Stimulated activated CD4-positive, alpha-beta T cell treated with anti-CD3 and anti-CD28 coated beads, Interleukin-4, amount 100 ng/mL, for 4 hours (primary cell): ENCODE measurements around the gene F8.

ENCODE experiments used
- DNase-seq, 2 experiments: peaks; one replicate each; pipeline ENCODE4 v3.0.0-alpha.2; 2020

F8 gene

GRCh38 chrX:155022585-155022984 is at the start of gene F8:
Gene F8, minus strand, starts transcription at chrX:155022723. Its CDS starts 171 bp downstream, at chrX:155022552.
- DNase-seq = no peak

- DNase-seq = no peak
These were observed 49.3 kb upstream of the F8 start for GRCh38 chrX:155071694-155072280.

DNA sequence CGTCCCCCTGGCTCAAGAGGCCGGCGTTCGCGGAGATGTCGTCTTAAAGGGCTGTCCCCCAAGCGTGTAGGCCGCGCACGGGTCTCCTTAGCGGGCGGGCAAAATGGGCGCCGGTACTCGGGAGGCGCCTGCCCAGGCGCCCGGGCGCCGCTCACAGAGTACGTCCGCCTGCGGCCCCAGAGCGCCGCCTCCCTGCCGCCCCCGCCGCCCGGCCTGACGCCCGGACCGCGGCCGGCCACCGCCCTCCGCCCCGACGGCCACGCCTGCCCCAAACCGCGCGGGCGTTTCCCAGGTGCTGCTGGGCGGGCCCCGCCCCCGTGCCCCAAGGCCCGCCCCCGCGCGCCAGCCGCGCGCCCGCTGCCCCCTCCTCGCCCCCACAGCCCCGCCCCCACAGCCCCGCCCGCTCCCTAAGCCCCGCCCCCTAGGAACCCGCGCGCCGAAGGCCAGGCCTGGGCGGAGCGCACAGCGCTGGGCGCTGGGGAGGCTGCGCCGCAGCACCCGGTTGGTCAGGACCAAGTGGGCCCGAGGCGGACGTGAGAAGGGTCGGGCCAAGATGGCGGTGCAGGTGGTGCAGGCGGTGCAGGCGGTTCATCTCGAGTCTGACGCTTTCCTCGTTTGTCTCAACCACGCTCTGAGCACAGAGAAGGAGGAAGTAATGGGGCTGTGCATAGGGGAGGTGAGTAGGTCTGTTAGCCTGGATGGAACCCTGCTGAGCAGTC is 48.6 kb upstream of the F8 start, which contains the start of the genes BRCC3, CMC4 and MTCP1:
Gene BRCC3, plus strand, starts transcription at position 534 of the 719 bp plus-strand sequence. Its CDS starts 20 bp downstream, at position 554.
Gene CMC4, minus strand, starts transcription at position 162 of the 719 bp plus-strand sequence. CDS start 7,113 bp downstream, outside the sequence.
Gene MTCP1, minus strand, starts transcription at position 162 of the 719 bp plus-strand sequence. CDS start 5,126 bp downstream, outside the sequence.
- DNase-seq = peak; percentile 62 to 73

- DNase-seq = no peak
These were observed 48.1 kb upstream of the F8 start for GRCh38 chrX:155070663-155070974.

- DNase-seq = no peak
These were observed 47.5 kb upstream of the F8 start for GRCh38 chrX:155070038-155070437.

GRCh38 chrX:155069414-155069813 is 46.9 kb upstream of the F8 start:
- DNase-seq = no peak

DNA sequence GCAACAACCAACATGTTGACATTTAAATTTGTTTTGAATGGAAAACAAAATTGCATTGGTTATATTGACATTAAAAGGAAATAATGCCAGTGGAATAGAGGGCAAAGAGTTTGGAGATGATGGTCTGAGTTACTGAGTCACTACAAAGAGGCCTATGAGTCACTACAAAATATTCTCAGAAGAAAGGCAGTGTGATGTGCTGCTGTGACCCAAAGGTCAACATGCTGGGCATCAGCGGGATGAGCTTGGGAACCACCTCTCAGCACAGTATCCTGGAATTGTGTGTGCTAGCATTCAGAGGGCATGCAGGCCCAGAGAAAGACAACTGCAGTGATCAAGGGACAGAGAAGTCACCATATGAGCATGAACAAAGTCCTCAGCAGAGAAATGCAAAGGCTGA is 45.6 kb upstream of the F8 start:
- DNase-seq = no peak

DNA sequence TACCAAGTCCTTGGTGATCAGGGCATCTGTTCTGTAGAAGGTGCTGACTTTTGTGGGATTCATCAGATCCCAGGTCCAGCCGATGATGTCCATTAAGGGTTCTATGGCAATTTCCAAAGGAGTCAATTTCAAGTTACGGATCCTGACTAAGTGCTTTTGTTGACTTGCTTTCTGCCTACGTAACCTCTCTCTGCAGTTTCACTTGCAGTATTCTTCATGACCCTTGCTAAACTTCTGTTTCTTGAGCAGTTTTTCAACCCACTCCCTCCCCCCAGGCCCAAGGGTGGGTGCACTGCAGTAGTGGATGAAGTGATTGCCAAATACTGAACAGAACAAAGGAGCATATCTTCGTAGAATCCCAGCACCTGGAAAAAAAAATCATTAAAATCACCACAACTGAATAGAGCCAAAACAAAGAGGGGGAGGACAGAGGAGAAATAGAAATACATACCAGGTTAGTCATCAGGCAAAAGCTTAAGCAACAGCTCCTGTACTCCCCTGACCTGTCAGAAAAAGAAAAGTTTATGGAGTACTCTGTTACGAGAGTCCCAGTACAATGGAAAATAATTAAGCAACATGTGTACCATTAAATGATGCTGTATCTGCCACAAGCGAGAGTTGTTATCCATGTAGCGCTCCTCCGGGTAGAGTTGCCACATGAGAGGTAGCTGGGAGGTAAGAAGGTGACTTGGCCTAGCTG is 42.7 kb upstream of the F8 start:
- no peak for DNase-seq

- no peak for DNase-seq
These were observed 39.2 kb upstream of the F8 start for GRCh38 chrX:155061760-155062159.

DNA sequence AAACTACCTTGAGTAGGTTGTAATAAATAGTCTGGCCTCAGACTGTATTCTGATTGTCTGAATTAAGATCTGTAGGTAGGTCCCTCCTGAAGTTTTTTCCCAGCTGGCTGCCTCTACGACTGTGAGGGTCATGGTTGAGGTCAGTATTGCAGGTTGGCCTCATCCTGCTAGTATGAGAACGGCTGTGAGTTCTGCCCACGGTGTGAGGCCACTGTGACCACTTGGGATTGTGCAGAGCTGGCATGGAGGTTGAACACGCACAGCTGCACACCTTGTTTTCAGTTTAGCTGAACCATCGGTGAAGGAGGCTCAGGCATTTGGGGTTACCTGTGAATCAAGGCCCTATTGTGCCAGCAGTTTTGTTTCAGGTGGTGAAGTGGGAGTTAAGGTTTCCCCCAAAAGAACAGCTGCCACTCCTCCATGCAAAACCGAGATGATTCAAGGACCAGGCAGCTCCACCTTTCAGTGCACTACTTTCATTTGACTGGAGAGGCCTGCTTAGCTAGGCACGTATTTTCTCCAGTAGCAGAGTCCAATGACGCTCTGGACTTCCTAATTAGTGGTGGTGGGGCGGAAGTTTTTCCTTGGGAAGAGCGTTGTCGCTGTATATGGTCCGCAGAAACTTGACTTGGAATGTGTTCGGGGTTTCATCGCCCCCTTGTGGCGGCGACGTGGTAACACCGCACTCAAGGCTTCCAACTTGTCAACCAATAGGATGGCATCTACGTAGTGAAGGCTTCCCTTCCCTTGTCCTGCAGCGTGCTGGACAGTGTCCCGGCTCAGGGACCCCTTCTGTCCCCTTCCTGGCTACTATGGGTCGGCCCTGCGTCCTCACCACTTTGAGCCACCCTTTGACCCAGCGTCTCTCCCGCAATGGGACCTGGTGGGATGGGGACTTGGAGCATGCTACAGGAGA is 34.6 kb upstream of the F8 start:
- DNase-seq = peak; percentile 18 to 40

- DNase-seq = no peak
These were observed 33.9 kb upstream of the F8 start for GRCh38 chrX:155056471-155056870.

DNA sequence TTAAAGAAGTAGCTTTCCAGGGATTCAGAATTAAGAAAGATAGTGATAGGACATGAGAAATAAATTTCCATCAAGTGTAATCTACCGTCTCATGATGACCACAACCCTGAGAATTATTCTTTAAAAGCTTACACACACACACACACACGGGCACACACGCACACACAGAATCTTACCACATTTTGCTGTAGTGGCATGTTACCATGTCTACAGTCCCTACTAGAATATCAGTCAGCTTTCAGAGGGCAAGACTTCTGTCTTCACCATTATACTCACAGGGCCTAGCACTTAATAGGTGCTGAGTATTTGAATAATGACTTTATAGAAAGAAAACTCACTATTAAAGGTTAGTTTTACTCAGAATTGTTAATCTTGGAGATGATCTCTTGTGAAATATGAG is 33.0 kb upstream of the F8 start:
- DNase-seq = no peak

DNA sequence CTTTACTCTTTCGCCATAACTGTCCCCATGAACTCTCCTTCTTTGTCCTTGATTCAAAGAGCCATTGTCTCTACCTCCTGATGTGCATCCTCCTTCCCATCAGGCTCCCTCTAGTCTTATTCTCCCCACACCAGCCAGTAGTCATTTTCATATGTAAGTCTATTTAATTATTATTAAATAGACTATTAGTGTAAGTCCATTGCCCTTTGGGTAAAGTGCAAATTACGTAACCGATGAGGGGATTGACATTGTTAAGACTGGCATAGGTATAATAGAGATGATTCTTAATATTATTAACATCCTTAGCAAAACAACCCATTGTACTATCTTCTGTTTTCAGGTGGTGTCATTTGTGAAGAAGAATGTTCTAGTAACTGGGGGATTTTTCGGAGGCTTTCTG is 31.7 kb upstream of the F8 start:
- no peak for DNase-seq

GRCh38 chrX:155053656-155054055 is 31.1 kb upstream of the F8 start:
- no peak for DNase-seq

- DNase-seq = no peak
These were observed 30.4 kb upstream of the F8 start for GRCh38 chrX:155052738-155053498.

GRCh38 chrX:155048977-155049619 is 26.6 kb upstream of the F8 start:
- no peak for DNase-seq

DNA sequence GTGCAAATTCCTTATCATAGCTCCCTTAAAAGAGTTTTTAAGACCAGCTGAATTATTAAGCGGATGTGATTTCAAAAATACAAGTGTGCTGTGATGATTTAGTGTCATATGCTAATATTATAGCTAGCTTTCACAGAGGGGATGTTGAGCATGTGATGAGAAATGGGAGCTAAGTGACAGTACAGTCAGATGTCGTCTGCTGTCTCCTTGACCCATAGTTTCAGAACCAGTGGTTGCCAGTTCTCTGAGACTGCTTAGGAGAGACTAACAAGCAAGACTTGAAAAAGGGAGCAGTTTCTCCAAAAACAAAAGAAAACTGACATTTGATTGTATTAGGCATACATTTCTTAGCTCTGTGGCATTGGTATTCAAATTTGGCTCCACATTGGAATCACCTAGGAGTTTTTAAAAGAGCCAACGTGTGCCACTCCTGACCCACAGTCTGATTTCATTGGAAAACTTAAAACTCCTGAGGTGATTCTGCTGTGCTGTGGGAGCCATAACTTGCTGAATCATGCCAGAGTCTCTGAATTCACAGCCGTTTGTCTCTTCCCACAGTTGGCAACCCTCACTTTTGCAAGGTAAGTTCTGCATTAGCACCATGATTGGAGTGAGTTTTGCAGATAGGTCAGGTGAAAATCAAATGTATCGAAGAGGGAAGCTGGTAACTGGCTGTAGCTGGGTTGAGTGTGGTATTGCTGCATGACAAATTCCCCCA is 24.4 kb upstream of the F8 start:
- DNase-seq = no peak

DNA sequence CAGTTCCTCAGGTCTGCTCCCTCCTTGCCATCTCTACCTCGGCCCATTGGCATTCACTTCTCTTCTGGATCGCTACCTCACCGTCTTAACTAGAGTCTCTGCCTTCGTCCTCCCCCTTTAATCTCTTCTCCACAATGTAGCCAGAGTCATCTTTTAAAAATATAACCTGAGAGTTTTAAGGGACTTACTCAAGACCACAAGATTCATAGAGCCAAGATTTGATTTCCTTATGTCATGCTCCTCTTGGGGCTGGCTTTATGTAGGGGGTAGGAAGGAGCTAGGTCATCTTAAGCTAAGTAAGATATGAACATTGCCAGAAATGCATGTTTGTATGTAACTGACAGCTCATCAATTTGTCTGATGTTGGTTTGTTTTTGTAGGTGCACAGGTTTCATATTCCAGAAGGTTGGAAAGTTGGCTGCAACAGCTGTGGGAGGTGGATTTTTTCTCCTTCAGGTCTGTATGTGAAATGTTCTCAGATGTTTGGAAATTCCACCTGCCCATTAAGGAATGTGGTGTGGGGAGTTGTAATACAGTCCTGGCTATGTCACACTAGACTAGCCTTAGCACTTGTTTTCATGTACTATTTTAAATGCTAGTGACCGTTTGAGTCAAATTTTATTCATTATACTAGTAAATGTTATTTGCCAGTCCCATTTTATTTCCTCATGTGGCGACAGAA is 23.7 kb upstream of the F8 start:
- DNase-seq = no peak

DNA sequence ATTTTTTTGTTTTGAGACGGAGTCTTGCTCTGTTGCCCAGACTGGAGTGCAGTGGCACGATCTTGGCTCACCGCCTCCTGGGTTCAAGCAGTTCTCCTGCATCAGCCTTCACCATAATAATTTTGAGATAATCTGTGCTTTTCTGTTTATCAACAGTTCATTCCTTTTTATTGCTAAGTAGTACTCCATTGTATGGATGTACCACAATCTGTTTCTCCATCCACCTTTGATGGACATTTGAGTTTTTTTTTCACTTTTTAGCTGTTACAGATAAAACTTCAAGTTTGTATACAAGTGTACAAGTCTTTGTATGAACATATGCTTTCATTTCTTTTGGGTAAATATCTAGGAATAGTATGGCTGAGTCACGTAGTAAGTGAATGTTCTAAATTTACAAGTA is 13.2 kb upstream of the F8 start:
- DNase-seq = no peak

- DNase-seq = no peak
These were observed 9.1 kb upstream of the F8 start for GRCh38 chrX:155031657-155032056.
